Fibroblast of lung (primary cell): ENCODE measurements around the gene SPEM3.

Experiments used
- CTCF ChIP-seq, 2 donors: IDR thresholded peaks in 1 of 2; conservative IDR thresholded peaks in 1 of 2; 1 replicate in 1 of 2; 2 replicates in 1 of 2; pipeline ENCODE4 v1.5.1; 2011 to 2012; ENCODE audit warnings: low read length in 2 of 2, control low read depth in 1 of 2, inconsistent platforms in 1 of 2, low read depth in 1 of 2, mild to moderate bottlenecking in 1 of 2
- EZH2 ChIP-seq: IDR thresholded peaks from 2 replicates; pipeline ENCODE4 v1.5.1; 2012; ENCODE audit warnings: low read length, control low read depth, mild to moderate bottlenecking; ENCODE audit errors: missing control alignments

- TF ChIP-seq CTCF (conservative IDR thresholded peaks at IDR 0.05 in 1 of 2, IDR thresholded peaks at IDR 0.05 in 1 of 2; ENCODE audit: low read depth in 1 of 2, low read length in 2 of 2) (no peak), EZH2 (no peak)
Measured at GRCh38 chr17:7383371-7383741, 45.3 kb upstream of the SPEM3 start.
